ENCODE data around the gene NDUFB11.

NDUFB11 gene

GRCh38 chrX:47175588-47175980 is 31.1 kb upstream of the NDUFB11 start:
- Histone ChIP-seq H3K27me3 (ENCODE audit: control insufficient read depth, insufficient read depth, low read length) (no peaks in the 10 kb centered on the region), H3K4me2 (ENCODE audit: low read length) (no peak overlapping the region), H3K9me3 (ENCODE audit: control insufficient read depth, low read length) (no peaks in the 10 kb centered on the region), H2AFZ (no peak overlapping the region), H3K4me3 (ENCODE audit: low read depth, low read length) (no peak overlapping the region), H3K79me2 (no peaks in the 10 kb centered on the region), H3K9ac (no peak overlapping the region), H3K36me3 (ENCODE audit: control insufficient read depth, insufficient read depth, low read length) (no peaks in the 10 kb centered on the region), H3K27ac (no peak overlapping the region), H3K4me1 (no peaks in the 10 kb centered on the region)
- TF ChIP-seq CTCF (IDR thresholded peaks at IDR 0.05) = no peak

DNA sequence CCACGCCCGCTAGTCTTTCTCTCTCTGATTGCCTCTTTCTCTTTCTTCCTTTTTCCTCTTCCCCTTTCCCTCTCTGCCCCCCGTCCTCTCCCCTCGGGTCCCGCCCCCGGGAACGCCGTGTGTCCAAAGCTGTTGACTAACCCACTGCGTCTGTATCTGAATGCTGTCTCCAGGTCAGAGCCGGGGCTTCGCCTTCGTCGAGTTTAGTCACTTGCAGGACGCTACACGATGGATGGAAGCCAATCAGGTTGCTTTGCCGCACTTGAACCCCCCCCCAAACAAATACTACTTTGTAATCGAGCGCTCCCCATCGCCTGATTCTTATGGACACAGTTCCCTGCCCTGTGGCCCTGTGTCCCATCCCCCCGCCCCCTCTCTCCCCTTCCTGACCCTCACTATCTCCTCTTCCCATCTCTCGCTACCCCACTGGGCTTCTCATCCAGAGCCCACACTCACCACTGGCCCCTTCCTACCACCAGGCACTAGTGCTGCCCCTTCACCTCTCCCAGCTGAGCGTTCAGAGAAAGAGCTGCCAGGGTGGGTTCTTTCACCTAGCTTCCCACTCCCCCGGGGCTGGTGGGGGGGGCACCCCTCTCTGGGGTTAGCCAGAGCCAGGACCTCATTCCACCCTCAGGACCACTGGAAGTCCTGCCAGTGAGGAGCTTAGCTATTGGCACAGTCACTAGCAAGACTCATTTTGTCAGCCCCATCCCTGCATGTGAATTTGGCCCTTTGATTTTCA is 30.5 kb upstream of the NDUFB11 start:
- Histone ChIP-seq H3K9me3 (ENCODE audit: control insufficient read depth, low read length) (no peaks in the 10 kb centered on the region), H3K36me3 (ENCODE audit: control insufficient read depth, insufficient read depth, low read length) (no peaks in the 10 kb centered on the region), H3K9ac (no peak overlapping the region), H3K27ac (no peak overlapping the region), H2AFZ (no peak overlapping the region), H3K4me3 (ENCODE audit: low read depth, low read length) (no peak overlapping the region), H3K4me1 (no peaks in the 10 kb centered on the region), H3K79me2 (no peaks in the 10 kb centered on the region), H3K27me3 (ENCODE audit: control insufficient read depth, insufficient read depth, low read length) (no peaks in the 10 kb centered on the region), H3K4me2 (ENCODE audit: low read length) (no peak overlapping the region)
- no peak for TF ChIP-seq CTCF (IDR thresholded peaks at IDR 0.05)

DNA sequence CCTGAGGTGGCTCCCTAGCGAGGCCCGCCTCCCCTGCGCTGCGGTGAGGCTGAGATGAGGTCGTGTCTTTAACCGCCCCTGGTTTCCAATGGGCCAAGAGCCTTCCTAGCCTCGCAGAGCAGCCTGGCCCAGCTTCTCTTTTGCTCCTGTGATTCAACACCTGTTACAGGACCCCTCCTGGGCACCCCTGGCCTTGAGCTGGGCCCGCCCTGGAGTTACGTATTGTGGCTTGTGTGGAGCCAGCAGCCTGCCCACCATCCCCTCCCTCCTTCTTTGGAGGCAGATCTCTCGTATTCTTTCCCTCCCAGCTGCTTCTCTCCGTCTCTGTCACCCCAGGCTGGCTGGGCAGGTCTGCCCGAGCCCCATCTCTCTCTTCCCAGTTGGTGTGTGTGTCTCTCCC is 29.9 kb upstream of the NDUFB11 start:
- no peak overlapping the region for H3K4me2 ChIP-seq (ENCODE audit: low read length)
- no peaks in the 10 kb centered on the region for H3K79me2 ChIP-seq
- no peak overlapping the region for H3K4me3 ChIP-seq (ENCODE audit: low read depth, low read length)
- no peak overlapping the region for H2AFZ ChIP-seq
- no peaks in the 10 kb centered on the region for H3K27me3 ChIP-seq (ENCODE audit: control insufficient read depth, insufficient read depth, low read length)
- no peaks in the 10 kb centered on the region for H3K9me3 ChIP-seq (ENCODE audit: control insufficient read depth, low read length)
- no peaks in the 10 kb centered on the region for H3K36me3 ChIP-seq (ENCODE audit: control insufficient read depth, insufficient read depth, low read length)
- no peak for TF ChIP-seq CTCF (IDR thresholded peaks at IDR 0.05)
- no peak overlapping the region for H3K27ac ChIP-seq
- H3K4me1 ChIP-seq = no peaks in the 10 kb centered on the region
- H3K9ac ChIP-seq = no peak overlapping the region

GRCh38 chrX:47172971-47173792 is 28.7 kb upstream of the NDUFB11 start:
- H3K9ac ChIP-seq = no peak overlapping the region
- no peaks in the 10 kb centered on the region for H3K36me3 ChIP-seq (ENCODE audit: control insufficient read depth, insufficient read depth, low read length)
- no peak for TF ChIP-seq CTCF (IDR thresholded peaks at IDR 0.05)
- no peak overlapping the region for H3K4me2 ChIP-seq (ENCODE audit: low read length)
- no peak overlapping the region for H2AFZ ChIP-seq
- no peaks in the 10 kb centered on the region for H3K9me3 ChIP-seq (ENCODE audit: control insufficient read depth, low read length)
- H3K4me1 ChIP-seq = no peaks in the 10 kb centered on the region
- H3K27ac ChIP-seq = no peak overlapping the region
- no peaks in the 10 kb centered on the region for H3K27me3 ChIP-seq (ENCODE audit: control insufficient read depth, insufficient read depth, low read length)
- H3K79me2 ChIP-seq = peaks cover 6% of the 10 kb centered on the region
- H3K4me3 ChIP-seq (ENCODE audit: low read depth, low read length) = no peak overlapping the region
